Ishikawa (cell line): ENCODE data around the gene TEX14.

Experiments
- EP300 ChIP-seq: IDR thresholded peaks from 2 replicates; pipeline ENCODE4 v1.6.1; 2012; ENCODE audit warnings: borderline replicate concordance
- FOXM1 ChIP-seq: IDR thresholded peaks from 2 replicates; pipeline ENCODE4 v1.6.1; 2012; ENCODE audit warnings: low read depth, borderline replicate concordance
- NFIC ChIP-seq: IDR thresholded peaks from 2 replicates; pipeline ENCODE4 v1.6.1; 2012
- REST ChIP-seq: IDR thresholded peaks from 2 replicates; pipeline ENCODE4 v1.6.1; 2012; ENCODE audit warnings: low read depth, mild to moderate bottlenecking
- USF1 ChIP-seq: IDR thresholded peaks from 2 replicates; pipeline ENCODE4 v1.6.1; 2012
- YY1 ChIP-seq: IDR thresholded peaks from 2 replicates; pipeline ENCODE4 v1.6.1; 2012; ENCODE audit warnings: low read depth
- ZBTB7A ChIP-seq: IDR thresholded peaks from 2 replicates; pipeline ENCODE4 v1.6.1; 2012; ENCODE audit warnings: low read depth

- TF ChIP-seq USF1 (no peak), YY1 (no peak), EP300 (no peak), ZBTB7A (no peak), REST (no peak), NFIC (no peak), FOXM1 (no peak)
Observed at GRCh38 chr17:58537266-58537665, 154.6 kb downstream of the TEX14 start.
